Ecto neural progenitor cell (in vitro differentiated cells): Measurements from ENCODE around the gene SLC22A16.
"Not testable (repeated sequence)": the region's sequence is repeated elsewhere in the genome, so short reads cannot be mapped to it uniquely, and the experiment has no call there.

Experiments used
- DNase-seq: peaks from one replicate; pipeline ENCODE4 v3.0.0-alpha.2; 2018; ENCODE audit warnings: low spot score

SLC22A16 gene

GRCh38 chr6:110490110-110490509 is 13.7 kb upstream of the SLC22A16 start:
- DNase-seq = no peak

GRCh38 chr6:110488606-110489190 is 12.3 kb upstream of the SLC22A16 start:
- no peak for DNase-seq

- not testable (repeated sequence) for DNase-seq
These were observed 11.6 kb upstream of the SLC22A16 start for GRCh38 chr6:110487968-110488381.

GRCh38 chr6:110486756-110487155 is 10.3 kb upstream of the SLC22A16 start:
- no peak for DNase-seq

- DNase-seq = no peak
These were observed 9.1 kb upstream of the SLC22A16 start for GRCh38 chr6:110485491-110485890.

- no peak for DNase-seq
These were observed 7.9 kb upstream of the SLC22A16 start for GRCh38 chr6:110484321-110484720.

GRCh38 chr6:110482774-110483400 is 6.5 kb upstream of the SLC22A16 start:
- no peak for DNase-seq

- DNase-seq = no peak
These were observed 4.7 kb upstream of the SLC22A16 start for GRCh38 chr6:110481081-110481480.

GRCh38 chr6:110475066-110475653 is 1.3 kb downstream of the SLC22A16 start:
- no peak for DNase-seq

GRCh38 chr6:110474500-110474899 is 1.9 kb downstream of the SLC22A16 start:
- no peak for DNase-seq

- no peak for DNase-seq
These were observed 3.7 kb downstream of the SLC22A16 start for GRCh38 chr6:110472739-110473138.

- no peak for DNase-seq
These were observed 4.6 kb downstream of the SLC22A16 start for GRCh38 chr6:110471726-110472365.

GRCh38 chr6:110468731-110469130 is 7.7 kb downstream of the SLC22A16 start:
- no peak for DNase-seq

- DNase-seq = no peak
These were observed 8.8 kb downstream of the SLC22A16 start for GRCh38 chr6:110467566-110468140.

- DNase-seq = no peak
These were observed 13.4 kb downstream of the SLC22A16 start for GRCh38 chr6:110462884-110463481.

GRCh38 chr6:110461376-110461775 is 15.0 kb downstream of the SLC22A16 start:
- no peak for DNase-seq

- no peak for DNase-seq
These were observed 17.3 kb downstream of the SLC22A16 start for GRCh38 chr6:110459137-110459536.

- DNase-seq = no peak
These were observed 17.9 kb downstream of the SLC22A16 start for GRCh38 chr6:110458476-110458875.

GRCh38 chr6:110457567-110458175 is 18.7 kb downstream of the SLC22A16 start:
- not testable (repeated sequence) for DNase-seq

GRCh38 chr6:110456694-110457093 is 19.7 kb downstream of the SLC22A16 start:
- DNase-seq = no peak

- DNase-seq = no peak
These were observed 26.9 kb downstream of the SLC22A16 start for GRCh38 chr6:110449541-110449895.
